ENCODE results near the gene B4GALT2.

The B4GALT2 gene

GRCh38 chr1:44030605-44031251 lies 51.7 kb downstream of the B4GALT2 start:
- no peak for FAIRE-seq

DNA sequence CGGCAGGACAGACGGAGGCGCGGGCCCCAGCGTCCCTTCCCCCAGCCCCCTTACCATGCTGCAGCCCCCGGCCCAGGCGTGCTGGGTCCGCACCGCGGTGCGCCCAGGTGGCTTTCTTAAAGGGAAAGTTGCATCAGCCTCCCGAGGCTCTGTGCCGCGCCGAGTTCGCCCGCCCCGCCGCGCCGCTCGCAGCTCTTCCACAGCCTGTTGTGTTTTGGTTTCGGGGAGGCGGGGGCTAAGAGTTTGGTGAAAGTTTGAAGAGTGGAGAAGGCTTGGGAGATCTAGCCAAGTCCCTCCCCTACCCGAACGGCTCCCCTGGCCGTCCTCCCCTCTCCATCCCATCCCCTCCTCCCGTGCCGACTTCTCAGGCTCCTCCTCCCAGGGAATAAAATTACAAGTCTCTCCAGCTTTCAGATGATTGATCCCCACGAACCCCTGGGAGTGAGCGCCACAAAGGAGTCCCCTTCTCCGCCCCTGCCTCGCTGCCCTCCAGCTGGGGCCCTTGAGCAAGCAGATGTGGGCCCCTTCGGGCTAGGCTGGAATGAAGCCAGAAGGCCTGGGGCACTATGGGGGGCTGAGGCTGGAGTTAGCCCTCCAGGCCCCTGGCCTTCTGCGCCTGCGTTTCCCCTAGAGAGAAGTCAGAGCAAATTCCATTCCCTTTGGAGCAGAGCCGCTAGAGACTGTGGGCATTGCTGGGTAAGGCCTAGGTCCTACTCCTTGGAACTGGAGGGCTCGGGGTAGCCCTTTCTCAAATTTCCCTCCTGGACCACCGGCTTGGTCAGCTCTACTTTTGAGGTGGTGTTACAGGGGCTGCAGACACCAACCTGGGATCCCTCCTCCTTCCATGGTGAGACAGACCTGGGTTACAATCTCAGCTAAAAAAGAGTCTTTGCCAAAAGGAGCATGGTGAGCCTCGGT lies 52.5 kb downstream of the B4GALT2 start, which contains the start of gene SLC6A9:
SLC6A9 (minus strand) TSS at position 211 of the 918 bp plus-strand sequence. CDS start 7,185 bp downstream, outside the sequence.
- no peak for FAIRE-seq

- no peak for FAIRE-seq
Observed at GRCh38 chr1:44032170-44032790, 53.3 kb downstream of the B4GALT2 start.

DNA sequence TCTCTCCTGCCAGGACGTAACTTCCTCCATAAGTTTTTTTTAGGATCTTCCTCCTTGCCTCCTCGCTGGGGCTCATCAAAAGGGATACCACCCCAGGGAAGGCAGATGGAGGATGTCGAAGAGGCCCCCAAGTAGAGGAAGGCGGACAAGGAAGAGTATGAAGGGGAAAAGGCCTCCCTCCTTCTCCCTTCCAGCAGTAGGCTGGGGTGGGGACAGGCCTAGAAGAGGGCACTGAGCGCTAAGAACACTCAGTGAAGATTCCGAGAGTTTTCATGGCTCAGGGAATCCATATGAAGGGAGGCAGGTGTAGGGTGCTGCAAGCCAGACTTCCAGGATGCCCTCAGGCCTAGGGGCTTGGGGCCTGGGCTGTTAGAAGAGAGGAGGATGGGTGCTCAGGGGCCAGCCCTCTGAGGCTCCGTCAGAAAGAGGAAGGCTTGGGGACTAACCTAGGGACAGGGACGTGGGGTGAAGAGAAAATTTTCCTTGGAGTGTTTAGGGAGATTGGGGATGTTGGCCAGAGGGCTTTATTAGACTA lies 54.1 kb downstream of the B4GALT2 start:
- no peak for FAIRE-seq

- no peak for FAIRE-seq
Observed at GRCh38 chr1:44033756-44034155, 54.7 kb downstream of the B4GALT2 start.

- no peak for FAIRE-seq
Observed at GRCh38 chr1:44034423-44034822, 55.4 kb downstream of the B4GALT2 start.

DNA sequence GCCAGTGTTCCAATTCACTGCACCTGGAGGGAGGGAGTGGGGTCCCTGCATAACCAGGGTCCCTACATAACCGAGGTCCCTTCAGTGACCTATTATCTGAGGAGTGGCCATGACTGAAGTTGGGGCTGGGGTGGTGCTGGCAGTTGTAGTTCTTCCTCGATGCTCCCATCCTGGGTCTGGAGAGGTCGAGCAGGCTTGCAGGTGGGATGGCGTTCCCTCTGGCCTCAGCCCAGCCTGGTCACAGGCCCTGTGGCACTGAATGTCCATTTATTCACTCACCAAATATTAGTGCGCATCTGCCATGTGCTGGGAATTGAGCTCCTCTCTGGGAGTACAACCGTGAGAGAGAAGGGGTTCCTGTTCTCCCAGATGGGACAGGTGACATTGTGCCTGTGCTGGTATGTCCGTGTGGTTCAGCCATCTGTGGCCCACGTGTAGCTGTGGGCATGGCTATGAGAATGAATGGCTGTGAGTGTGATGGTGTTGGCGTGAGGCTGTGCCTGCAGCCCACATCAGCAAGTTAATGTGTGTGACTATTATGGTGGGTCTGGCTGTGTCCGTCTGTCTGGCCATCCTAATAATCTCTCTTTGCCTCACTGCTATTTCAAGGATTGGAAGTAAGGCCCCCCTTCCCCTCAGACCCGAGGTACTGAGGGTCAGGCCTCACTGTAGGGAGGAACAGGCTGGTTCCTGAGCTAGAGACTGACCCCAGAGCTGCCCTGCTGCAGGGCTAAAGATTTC lies 56.1 kb downstream of the B4GALT2 start:
- FAIRE-seq: no peak

DNA sequence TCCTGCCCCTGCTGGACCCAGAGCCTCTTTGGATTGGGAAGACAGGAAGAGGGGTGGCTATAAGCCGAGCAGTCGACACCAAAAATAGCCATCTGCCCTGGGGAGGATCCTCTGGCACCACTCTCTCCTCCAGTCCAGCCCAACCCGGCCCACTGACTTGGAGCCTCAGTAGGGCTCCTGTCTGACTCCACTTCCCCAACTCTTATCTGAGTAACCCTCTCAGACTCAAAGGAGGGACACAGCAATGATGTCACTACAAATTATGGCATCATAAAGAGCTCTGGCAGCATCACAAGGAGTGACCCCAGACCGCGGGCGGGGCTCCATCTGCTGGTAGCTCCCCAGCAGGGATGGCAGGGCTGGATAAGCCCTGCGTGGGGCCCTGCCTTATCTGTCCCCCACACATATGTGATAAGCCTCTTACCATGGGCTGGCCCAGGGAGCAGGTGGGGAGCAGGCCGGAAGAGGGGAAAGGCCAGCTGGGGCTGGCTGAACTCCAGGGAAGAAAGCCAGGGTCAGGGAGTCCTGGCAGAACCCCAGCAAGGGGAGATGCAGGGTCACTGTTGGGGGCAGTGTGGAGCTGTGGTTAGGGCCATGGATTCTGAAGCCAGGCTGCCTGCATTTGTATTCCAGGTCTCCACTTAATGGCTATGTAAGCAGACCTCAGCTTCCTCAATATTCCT lies 56.9 kb downstream of the B4GALT2 start:
- no peak for FAIRE-seq

DNA sequence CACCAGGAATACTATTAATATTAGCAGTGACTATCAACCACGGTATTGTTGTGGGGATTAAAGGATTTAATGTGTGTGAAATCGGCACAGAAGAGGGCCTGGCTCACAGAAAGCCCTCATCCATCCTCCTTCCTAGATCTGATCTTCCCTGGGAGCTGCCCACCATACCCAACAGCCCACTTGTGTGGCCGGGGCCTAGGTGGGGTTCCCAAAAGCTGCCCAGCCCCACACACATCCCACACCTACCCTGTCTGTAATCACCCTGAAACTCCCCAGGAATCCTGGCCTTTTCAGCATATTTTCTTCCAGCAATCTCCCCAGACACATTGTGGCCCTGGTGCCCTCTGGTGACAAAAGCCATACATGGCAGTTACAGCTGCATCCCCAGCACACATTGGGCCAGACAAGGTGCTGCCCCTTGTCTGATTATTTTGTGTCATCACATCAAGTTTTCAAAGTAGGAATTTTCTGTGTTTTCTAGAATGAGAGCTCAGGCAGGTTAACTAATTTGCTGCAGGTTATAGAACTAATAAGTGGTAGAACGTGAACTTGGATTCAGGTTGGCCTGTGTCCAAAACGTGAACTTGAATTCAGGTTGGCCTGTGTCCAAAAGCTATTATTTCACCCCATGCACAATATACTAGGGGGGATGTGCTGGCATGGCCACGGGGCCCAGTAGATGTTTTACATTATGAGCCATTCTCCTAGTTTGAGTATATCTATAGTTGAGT lies 57.6 kb downstream of the B4GALT2 start:
- FAIRE-seq: peak; percentile 13

DNA sequence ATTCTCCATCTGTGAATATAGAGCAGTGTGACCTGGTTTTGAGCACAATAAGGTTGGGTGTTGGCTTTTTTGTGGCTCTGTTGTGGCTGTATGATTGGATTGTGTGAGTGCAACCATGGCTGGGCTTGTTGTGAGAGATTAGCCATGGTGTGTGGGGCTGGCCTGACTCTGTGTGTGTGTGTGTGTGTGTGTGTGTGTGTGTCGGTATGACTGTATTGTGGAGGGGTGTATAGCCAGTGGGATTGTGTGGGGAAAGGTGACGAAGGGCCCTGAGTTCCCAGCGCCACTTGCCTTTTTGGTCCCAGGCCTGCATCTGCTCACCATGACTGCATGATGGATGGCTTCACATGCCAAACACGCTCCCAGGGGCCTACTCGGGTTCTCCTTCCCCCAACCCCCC lies 58.1 kb downstream of the B4GALT2 start:
- no peak for FAIRE-seq

DNA sequence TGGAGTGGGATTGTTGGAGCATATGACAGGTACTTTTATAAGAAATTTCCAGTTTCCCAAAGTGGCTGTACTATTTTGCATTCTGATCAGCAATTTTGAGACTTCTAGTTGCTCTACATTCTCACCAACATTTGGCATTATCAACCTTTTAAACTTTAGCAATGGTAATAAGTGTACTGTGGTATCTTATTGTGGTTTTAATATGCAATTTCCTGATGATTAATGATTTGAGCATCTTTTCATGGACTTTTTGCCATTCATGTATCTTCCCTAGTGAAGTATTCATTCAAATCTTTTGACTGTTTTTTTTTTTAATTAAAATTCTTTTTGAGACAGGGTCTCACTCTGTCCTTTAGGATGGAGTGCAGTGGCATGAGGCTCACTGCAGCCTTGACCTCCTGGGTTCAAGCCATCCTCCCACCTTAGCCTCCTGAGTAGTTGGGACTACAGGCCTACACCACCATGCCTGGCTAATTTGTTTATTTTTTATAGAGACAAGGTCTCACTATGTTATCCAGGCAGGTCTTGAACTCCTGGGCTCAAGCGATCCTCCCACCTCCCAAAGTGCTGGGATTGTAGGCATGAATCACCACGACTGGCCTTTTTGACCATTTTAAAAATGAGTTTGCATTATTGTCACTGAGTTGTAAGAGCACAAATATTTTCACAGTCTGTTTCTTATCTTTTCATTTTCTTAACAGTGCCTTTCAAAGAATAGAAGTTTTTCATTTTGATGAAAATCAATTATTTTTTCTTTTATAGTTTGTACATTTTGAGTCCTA lies 60.1 kb downstream of the B4GALT2 start:
- no peak for FAIRE-seq

DNA sequence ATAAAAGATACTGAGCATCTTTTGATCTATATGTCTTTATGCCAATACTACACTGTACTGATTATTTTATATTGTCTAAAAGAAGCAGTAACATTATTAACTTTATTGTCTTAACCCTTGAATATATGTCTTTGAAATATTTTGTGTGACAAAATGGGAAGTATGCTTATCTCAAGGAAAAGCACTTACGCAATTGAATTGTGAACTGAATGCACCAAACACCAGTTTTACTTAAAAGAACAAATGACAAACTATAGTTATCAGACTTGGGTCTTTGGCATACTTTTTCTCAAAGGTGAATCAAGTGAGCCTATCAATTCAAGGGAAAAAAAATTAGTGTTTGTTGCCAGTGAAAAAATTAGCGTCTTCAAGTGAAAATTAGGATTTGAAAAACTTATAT lies 61.4 kb downstream of the B4GALT2 start:
- no peak for FAIRE-seq
